LNCaP clone FGC (cell line): Measurements from ENCODE around the gene ETFRF1.

Experiments used
- DNase-seq: peaks from one replicate; pipeline ENCODE4 v3.0.0-alpha.2; 2011; ENCODE audit warnings: low read depth
- H3K4me3 ChIP-seq: 2 replicates; pipeline ENCODE4 v1.5.1; 2011; ENCODE audit warnings: mild to moderate bottlenecking, low read depth, low read length, control low read depth
- TF ChIP-seq, protein P1 (sequence below): IDR thresholded peaks from 2 replicates; pipeline ENCODE4 v1.5.1; 2012; ENCODE audit warnings: mild to moderate bottlenecking; ENCODE audit not compliant: control insufficient read depth, insufficient read depth; ENCODE audit errors: extremely low read depth

The ETFRF1 gene

DNA sequence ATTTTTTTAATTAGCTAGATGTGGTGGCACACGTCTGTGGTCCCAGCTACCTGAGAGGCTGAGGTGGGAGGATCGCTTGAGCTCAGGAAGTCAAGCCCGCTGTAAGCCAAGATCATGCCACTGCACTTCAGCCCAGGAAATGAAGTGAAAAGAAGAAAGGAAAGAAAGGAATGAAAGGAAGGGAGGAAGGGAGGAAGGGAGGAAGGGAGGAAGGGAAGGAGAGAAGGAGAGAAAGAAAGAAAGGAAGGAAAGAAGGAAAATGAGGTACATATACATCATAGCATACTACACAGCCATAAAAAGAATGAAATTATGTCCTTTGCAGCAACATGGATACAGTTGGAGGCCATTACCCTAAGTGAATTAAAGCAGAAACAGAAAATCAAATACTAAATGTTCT is 12.3 kb upstream of the ETFRF1 start:
- no peak overlapping the region for H3K4me3 ChIP-seq
- TF ChIP-seq, protein P1, sequence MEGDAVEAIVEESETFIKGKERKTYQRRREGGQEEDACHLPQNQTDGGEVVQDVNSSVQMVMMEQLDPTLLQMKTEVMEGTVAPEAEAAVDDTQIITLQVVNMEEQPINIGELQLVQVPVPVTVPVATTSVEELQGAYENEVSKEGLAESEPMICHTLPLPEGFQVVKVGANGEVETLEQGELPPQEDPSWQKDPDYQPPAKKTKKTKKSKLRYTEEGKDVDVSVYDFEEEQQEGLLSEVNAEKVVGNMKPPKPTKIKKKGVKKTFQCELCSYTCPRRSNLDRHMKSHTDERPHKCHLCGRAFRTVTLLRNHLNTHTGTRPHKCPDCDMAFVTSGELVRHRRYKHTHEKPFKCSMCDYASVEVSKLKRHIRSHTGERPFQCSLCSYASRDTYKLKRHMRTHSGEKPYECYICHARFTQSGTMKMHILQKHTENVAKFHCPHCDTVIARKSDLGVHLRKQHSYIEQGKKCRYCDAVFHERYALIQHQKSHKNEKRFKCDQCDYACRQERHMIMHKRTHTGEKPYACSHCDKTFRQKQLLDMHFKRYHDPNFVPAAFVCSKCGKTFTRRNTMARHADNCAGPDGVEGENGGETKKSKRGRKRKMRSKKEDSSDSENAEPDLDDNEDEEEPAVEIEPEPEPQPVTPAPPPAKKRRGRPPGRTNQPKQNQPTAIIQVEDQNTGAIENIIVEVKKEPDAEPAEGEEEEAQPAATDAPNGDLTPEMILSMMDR, result no peak
- no peak for DNase-seq

DNA sequence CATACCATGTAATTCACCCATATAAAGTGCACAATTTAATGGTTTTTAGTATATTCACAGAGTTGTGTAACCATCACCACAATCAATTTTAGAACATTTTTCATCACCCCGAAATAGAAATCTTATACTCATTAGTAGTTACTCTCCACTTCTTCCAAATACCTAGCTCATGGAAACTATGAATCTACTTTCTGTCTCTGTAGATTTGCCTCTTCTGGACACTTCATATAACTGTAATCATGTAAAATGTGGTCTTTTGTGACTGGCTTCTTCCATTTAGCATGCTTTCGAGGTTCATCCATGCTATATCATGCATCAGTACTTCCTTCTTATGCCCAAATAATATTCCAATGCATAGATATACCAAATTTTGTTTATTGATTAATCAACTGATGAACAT is 10.9 kb upstream of the ETFRF1 start:
- DNase-seq, result no peak
- TF ChIP-seq, protein P1, result no peak
- H3K4me3 ChIP-seq, result no peak overlapping the region

DNA sequence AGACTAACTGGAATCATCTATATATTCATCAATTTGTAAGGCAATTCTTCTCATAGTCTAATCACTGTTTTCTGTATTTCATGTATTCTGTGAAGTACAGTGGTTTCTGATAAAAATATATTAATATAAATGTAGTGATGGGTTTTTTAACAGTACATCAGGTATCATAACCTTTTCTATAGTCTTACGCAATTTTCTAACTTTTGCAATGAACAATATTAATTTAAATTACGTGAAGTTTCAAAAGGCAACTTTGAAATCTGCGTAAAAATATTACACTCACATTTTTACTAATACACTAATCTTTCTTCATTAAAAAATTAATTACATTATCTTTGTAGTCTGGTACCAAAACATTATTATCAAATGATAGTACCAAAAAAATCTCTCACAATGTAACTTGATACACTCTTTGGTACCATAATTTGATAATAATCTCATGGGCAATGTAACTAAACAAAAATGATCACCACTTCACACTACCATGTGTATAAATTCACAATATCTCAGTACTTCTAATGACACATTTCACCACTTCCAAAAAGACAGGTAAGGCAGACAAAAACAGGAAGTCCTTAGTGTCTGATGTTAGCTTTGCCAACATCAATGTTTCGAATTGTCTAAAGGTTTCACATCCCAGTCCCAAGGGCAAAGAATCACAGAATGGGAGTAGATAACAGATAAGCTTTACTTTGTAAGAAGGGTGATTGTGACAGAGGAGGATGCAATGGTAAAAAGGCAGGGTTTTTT is 8.8 kb upstream of the ETFRF1 start:
- DNase-seq, result no peak
- no peak overlapping the region for H3K4me3 ChIP-seq
- TF ChIP-seq, protein P1, result no peak

DNA sequence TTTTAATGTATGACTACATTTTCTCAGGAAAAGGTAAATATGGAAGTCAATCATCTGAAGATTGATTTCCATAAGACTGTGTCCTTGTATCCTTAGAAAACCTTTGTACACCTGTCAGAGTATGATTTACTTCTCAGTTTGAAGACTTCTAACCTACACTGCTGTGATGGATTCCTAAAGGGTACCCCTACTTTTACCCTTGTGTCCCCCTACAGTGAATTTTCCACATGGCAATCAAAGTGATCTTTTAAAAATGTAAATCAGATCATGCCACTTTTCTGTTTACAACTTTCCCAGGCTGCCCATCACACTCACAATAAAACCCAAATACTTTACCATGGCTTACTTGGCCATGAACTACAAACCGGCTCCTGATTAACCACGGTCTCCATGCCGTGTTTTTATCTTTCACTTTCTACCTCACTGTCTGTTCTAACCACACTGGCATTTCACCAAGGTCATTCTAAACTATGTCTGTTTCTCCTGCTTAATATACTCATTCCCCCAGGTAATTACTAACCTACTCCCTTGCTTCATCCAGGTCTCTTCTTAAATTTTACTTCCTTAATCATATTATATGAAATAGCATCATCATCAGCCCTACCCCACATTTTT is 8.1 kb upstream of the ETFRF1 start:
- DNase-seq, result no peak
- no peak overlapping the region for H3K4me3 ChIP-seq
- TF ChIP-seq, protein P1, result no peak

DNA sequence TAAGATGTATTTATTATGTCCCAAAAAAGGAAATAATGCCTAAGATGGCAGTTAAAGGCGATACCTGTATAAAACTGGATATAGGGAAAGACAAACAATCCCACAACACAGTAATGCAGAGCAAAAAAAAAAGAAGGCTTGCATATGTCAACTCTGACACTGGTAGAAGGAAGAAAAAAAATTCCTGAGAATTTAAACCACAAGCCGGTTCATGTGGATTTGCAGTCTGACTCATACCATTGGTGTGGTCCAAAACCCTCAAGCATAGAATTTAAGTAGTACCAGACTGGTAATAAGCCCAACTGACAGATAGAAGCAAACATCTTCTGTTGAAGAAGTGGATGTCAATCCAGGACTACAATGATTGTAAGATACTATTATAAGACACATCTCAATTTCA is 7.3 kb upstream of the ETFRF1 start:
- H3K4me3 ChIP-seq, result no peak overlapping the region
- no peak for DNase-seq
- TF ChIP-seq, protein P1, result no peak

DNA sequence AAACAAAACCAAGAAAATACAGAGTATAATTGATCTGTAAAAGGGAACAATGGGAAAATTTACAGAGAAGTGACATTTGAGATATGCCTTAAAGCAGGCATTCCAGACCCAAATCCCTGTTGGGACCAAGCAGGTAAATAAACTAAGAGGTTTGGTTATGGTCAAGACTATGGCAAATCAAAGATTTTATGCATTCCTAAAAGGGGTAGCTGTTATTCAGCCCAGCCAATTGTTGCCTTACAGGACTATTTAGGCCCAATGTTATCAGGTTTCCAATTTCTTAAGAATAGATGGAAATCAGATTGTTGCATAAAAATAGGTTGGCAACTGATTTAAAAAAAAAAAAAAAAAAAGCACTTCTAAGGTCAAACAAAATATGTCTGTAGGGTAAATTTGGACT is 5.4 kb upstream of the ETFRF1 start:
- H3K4me3 ChIP-seq, result no peak overlapping the region
- TF ChIP-seq, protein P1, result no peak
- no peak for DNase-seq

DNA sequence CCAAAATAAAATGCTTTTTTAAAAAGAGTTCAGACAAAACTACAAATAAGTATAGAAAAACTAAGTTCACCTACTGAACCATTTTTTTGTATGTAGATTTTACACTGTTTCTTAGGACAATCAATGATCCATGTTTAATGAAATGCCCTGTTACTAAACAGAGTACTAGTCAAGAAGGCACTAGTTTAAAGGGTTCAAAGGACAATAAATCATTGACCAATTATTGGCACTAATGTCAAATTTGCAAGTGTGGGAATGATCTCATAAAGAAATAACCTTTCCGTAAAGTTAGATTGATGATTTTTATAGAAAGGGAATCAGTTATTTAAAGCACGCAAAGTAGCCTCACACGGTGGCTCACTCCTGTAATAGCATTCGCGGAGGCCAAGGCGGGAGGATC is 4.2 kb upstream of the ETFRF1 start:
- TF ChIP-seq, protein P1, result no peak
- H3K4me3 ChIP-seq, result no peak overlapping the region
- no peak for DNase-seq
